HG03342 (cell line): ENCODE results near the gene PPP2R2B.

ENCODE experiments used
- ATAC-seq: cut with Tn5 transposase; IDR thresholded peaks from one replicate; pipeline ENCODE4 v1.9.1; 2021; ENCODE audit warnings: mild to moderate bottlenecking, moderate library complexity; ENCODE audit not compliant: unreplicated experiment

The PPP2R2B gene

GRCh38 chr5:146706321-146706972 lies 172.1 kb downstream of the PPP2R2B start:
- ATAC-seq = no peak

- no peak for ATAC-seq
These were observed 173.4 kb downstream of the PPP2R2B start for GRCh38 chr5:146704949-146705665.

- no peak for ATAC-seq
These were observed 174.7 kb downstream of the PPP2R2B start for GRCh38 chr5:146703899-146704298.

GRCh38 chr5:146703499-146703898 lies 175.1 kb downstream of the PPP2R2B start:
- ATAC-seq = no peak

GRCh38 chr5:146699664-146700418 lies 178.7 kb downstream of the PPP2R2B start:
- ATAC-seq = no peak

GRCh38 chr5:146699138-146699537 lies 179.4 kb downstream of the PPP2R2B start:
- ATAC-seq = no peak

GRCh38 chr5:146698651-146699050 lies 179.9 kb downstream of the PPP2R2B start:
- ATAC-seq = no peak

- no peak for ATAC-seq
These were observed 181.3 kb downstream of the PPP2R2B start for GRCh38 chr5:146697211-146697610.

- ATAC-seq = no peak
These were observed 182.9 kb downstream of the PPP2R2B start for GRCh38 chr5:146695646-146696045.

- no peak for ATAC-seq
These were observed 187.6 kb downstream of the PPP2R2B start for GRCh38 chr5:146690880-146691355.

GRCh38 chr5:146687630-146688029 lies 190.9 kb downstream of the PPP2R2B start:
- ATAC-seq = no peak

GRCh38 chr5:146683861-146684260 lies 194.7 kb downstream of the PPP2R2B start:
- ATAC-seq = no peak

GRCh38 chr5:146682899-146683532 lies 195.5 kb downstream of the PPP2R2B start:
- no peak for ATAC-seq

GRCh38 chr5:146681585-146682105 lies 196.9 kb downstream of the PPP2R2B start:
- ATAC-seq = no peak

- ATAC-seq = no peak
These were observed 197.5 kb downstream of the PPP2R2B start for GRCh38 chr5:146680846-146681584.

GRCh38 chr5:146675636-146676035 lies 202.9 kb downstream of the PPP2R2B start:
- no peak for ATAC-seq

GRCh38 chr5:146672866-146673265 lies 205.7 kb downstream of the PPP2R2B start:
- no peak for ATAC-seq

GRCh38 chr5:146671561-146672295 lies 206.8 kb downstream of the PPP2R2B start:
- no peak for ATAC-seq

GRCh38 chr5:146669656-146670055 lies 208.9 kb downstream of the PPP2R2B start:
- ATAC-seq = no peak
